Type B pancreatic cell (in vitro differentiated cells): Measurements from ENCODE around the gene DUSP28. TPM values are rescaled to one million over a fixed set of nuclear protein-coding genes. Genes with fewer than 3 reads are reported as not detected.

ENCODE experiments used
- DNase-seq: peaks from one replicate; pipeline ENCODE4 v3.0.0; 2021; ENCODE audit warnings: mixed read lengths; ENCODE audit not compliant: unreplicated experiment; ENCODE audit errors: extremely low spot score
- H3K27ac Mint-ChIP-seq: 2 replicates; pipeline ENCODE4 v1.8.0; 2021; ENCODE audit warnings: mild to moderate bottlenecking, mixed read lengths
- H3K27me3 Mint-ChIP-seq: 2 replicates; pipeline ENCODE4 v1.8.0; 2021; ENCODE audit warnings: mixed read lengths
- H3K36me3 Mint-ChIP-seq: 2 replicates; pipeline ENCODE4 v1.8.0; 2021; ENCODE audit warnings: mixed read lengths
- H3K4me1 Mint-ChIP-seq: one replicate; pipeline ENCODE4 v1.8.0; 2021; ENCODE audit warnings: mixed read lengths; ENCODE audit not compliant: unreplicated experiment
- H3K4me3 Mint-ChIP-seq: 2 replicates; pipeline ENCODE4 v1.8.0; 2021; ENCODE audit warnings: mild to moderate bottlenecking, mixed read lengths
- H3K9me3 Mint-ChIP-seq: 2 replicates; pipeline ENCODE4 v1.8.0; 2021; ENCODE audit warnings: mixed read lengths
- CTCF ChIP-seq: fragments of 200-600 bp; sonication (generic); conservative IDR thresholded peaks from 2 replicates; pipeline ENCODE4 v1.5.0; 2021; ENCODE audit warnings: antibody characterized with exemption, mild to moderate bottlenecking
- total RNA-seq: library from RNA; stranded (reverse); gene quantifications from 2 replicates; pipeline ENCODE4 v1.2.1, GENCODE V29; 2021; ENCODE audit warnings: low replicate concordance

DUSP28 gene
- total RNA-seq, 1 donor from 2014 or later, result 4.3 TPM

GRCh38 chr2:240564561-240565332 is 4.6 kb downstream of the DUSP28 start:
- peaks cover 9% of the 10 kb centered on the region for H3K36me3 Mint-ChIP-seq

GRCh38 chr2:240565333-240566202 is 5.4 kb downstream of the DUSP28 start:
- Mint-ChIP-seq H3K27me3 (peaks cover 7% of the 10 kb centered on the region), H3K4me1 (peaks cover 12% of the 10 kb centered on the region), H3K36me3 (peaks cover 9% of the 10 kb centered on the region), H3K9me3 (no peaks in the 10 kb centered on the region), H3K27ac (peak overlapping the region; percentile 81), H3K4me3 (peak overlapping the region; percentile 66)
- no peak for TF ChIP-seq CTCF
- DNase-seq, result peak; percentile 67

More at GRCh38 chr2:240564561-240565332, 4.6 kb downstream of the DUSP28 start:
- Mint-ChIP-seq H3K4me3 (peak overlapping the region; percentile 66), H3K27ac (peak overlapping the region; percentile 81), H3K9me3 (no peaks in the 10 kb centered on the region), H3K4me1 (peaks cover 16% of the 10 kb centered on the region), H3K27me3 (peaks cover 7% of the 10 kb centered on the region)
- TF ChIP-seq CTCF, result no peak
- peak; percentile 47 for DNase-seq

- peak; percentile 94 for TF ChIP-seq CTCF
- peak overlapping the region; percentile 93 for H3K27ac Mint-ChIP-seq
- peaks cover 6% of the 10 kb centered on the region for H3K36me3 Mint-ChIP-seq
- peak; percentile 84 for DNase-seq
- H3K4me1 Mint-ChIP-seq, result peaks cover 12% of the 10 kb centered on the region
- H3K27me3 Mint-ChIP-seq, result peaks cover 7% of the 10 kb centered on the region
- H3K9me3 Mint-ChIP-seq, result no peaks in the 10 kb centered on the region
- peak overlapping the region; percentile 92 for H3K4me3 Mint-ChIP-seq
Observed at GRCh38 chr2:240566203-240567136, 6.3 kb downstream of the DUSP28 start.

- H3K9me3 Mint-ChIP-seq, result no peaks in the 10 kb centered on the region
- H3K4me3 Mint-ChIP-seq, result peak overlapping the region; percentile 92
- H3K4me1 Mint-ChIP-seq, result peaks cover 7% of the 10 kb centered on the region
- H3K36me3 Mint-ChIP-seq, result peaks cover 3% of the 10 kb centered on the region
- peaks cover 7% of the 10 kb centered on the region for H3K27me3 Mint-ChIP-seq
- DNase-seq, result peak; percentile 64
- peak overlapping the region; percentile 93 for H3K27ac Mint-ChIP-seq
- no peak for TF ChIP-seq CTCF
Observed at GRCh38 chr2:240567137-240567871, 7.1 kb downstream of the DUSP28 start.
